Brain microvascular endothelial cell (primary cell): ENCODE data around the gene GARIN5B.

Experiments used
- DNase-seq: peaks from one replicate; pipeline ENCODE4 v3.0.0-alpha.2; 2020
- H3K27ac ChIP-seq: fragments of 250-450 bp; sonication (Bioruptor Pico); 2 replicates; pipeline ENCODE4 v1.5.1; 2020; ENCODE audit warnings: mild to moderate bottlenecking, moderate library complexity
- H3K27me3 ChIP-seq: fragments of 250-450 bp; sonication (Bioruptor Pico); replicated peaks from 2 replicates; pipeline ENCODE4 v1.5.1; 2020; ENCODE audit warnings: mild to moderate bottlenecking
- H3K36me3 ChIP-seq: fragments of 250-450 bp; sonication (Bioruptor Pico); replicated peaks from 2 replicates; pipeline ENCODE4 v1.5.1; 2020; ENCODE audit warnings: mild to moderate bottlenecking
- H3K4me3 ChIP-seq: 2 replicates; pipeline ENCODE4 v1.5.1; 2011; ENCODE audit warnings: low read depth, mild to moderate bottlenecking, control low read depth, low read length, moderate library complexity
- CTCF ChIP-seq: IDR thresholded peaks from 2 replicates; pipeline ENCODE4 v1.5.1; 2011; ENCODE audit warnings: low read depth, mild to moderate bottlenecking, moderate library complexity, low read length, control low read depth, inconsistent platforms; ENCODE audit errors: missing control alignments
- in situ Hi-C: cut with HindIII; loops from 2 replicates; pipeline ENCODE4 v1.10.0; 2017; ENCODE audit warnings: low sequenced_read_pairs, low pct_ligation_motif_present

GARIN5B gene

GRCh38 chr19:55353356-55353802 is 9.7 kb downstream of the GARIN5B start:
- Histone ChIP-seq H3K27me3 (peaks cover 23% of the 10 kb centered on the region), H3K4me3 (peak overlapping the region; percentile 49), H3K36me3 (no peaks in the 10 kb centered on the region), H3K27ac (no peak overlapping the region)
- TF ChIP-seq CTCF = no peak
- no peak for DNase-seq
- in situ Hi-C loops = no loop called here

- Histone ChIP-seq H3K27ac (no peak overlapping the region), H3K4me3 (no peak overlapping the region), H3K27me3 (peaks cover 23% of the 10 kb centered on the region), H3K36me3 (no peaks in the 10 kb centered on the region)
- in situ Hi-C loops = no loop called here
- no peak for DNase-seq
- no peak for TF ChIP-seq CTCF
These were observed 10.4 kb downstream of the GARIN5B start for GRCh38 chr19:55352549-55353145.

GRCh38 chr19:55352040-55352439 is 11.0 kb downstream of the GARIN5B start:
- in situ Hi-C loops = no loop called here
- Histone ChIP-seq H3K36me3 (no peaks in the 10 kb centered on the region), H3K27me3 (peaks cover 23% of the 10 kb centered on the region), H3K4me3 (no peak overlapping the region), H3K27ac (no peak overlapping the region)
- DNase-seq = no peak
- no peak for TF ChIP-seq CTCF

GRCh38 chr19:55350620-55351315 is 12.3 kb downstream of the GARIN5B start:
- Histone ChIP-seq H3K4me3 (no peak overlapping the region), H3K27ac (no peak overlapping the region), H3K36me3 (no peaks in the 10 kb centered on the region), H3K27me3 (peaks cover 21% of the 10 kb centered on the region)
- TF ChIP-seq CTCF = no peak
- DNase-seq = no peak
- in situ Hi-C loops = no loop called here

GRCh38 chr19:55348317-55349034 is 14.6 kb downstream of the GARIN5B start:
- no peaks in the 10 kb centered on the region for H3K36me3 ChIP-seq
- no peak overlapping the region for H3K4me3 ChIP-seq
- in situ Hi-C loops = no loop called here

More at GRCh38 chr19:55348317-55349034, 14.6 kb downstream of the GARIN5B start:
- no peak for TF ChIP-seq CTCF
- H3K27me3 ChIP-seq = peaks cover 14% of the 10 kb centered on the region
- no peak overlapping the region for H3K27ac ChIP-seq
- DNase-seq = no peak
